Activated CD4-positive, alpha-beta memory T cell treated with anti-CD3 and anti-CD28 coated beads, Interleukin-2, amount 10 ng/mL, durations not matched to agents 7 days and 5 days (primary cell): Measurements from ENCODE around the gene F8. TPM values are rescaled to one million over a fixed set of nuclear protein-coding genes. Genes with fewer than 3 reads are reported as not detected.

ENCODE experiments used
- CTCF ChIA-PET: fragments of 350-600 bp; sonication (Branson Sonifier 250); formaldehyde crosslinking; loops from one replicate; lab custom pipeline; 2021; ENCODE audit warnings: antibody characterized with exemption, inconsistent platforms; lab: Charles Lee
- POLR2A ChIA-PET: fragments of 350-600 bp; sonication (Branson Sonifier 250); formaldehyde crosslinking; loops from one replicate; lab custom pipeline; 2021; ENCODE audit warnings: antibody characterized with exemption; lab: Charles Lee
- DNase-seq: peaks from one replicate; pipeline ENCODE4 v3.0.0-alpha.2; 2020
- H3K27ac Mint-ChIP-seq: one replicate; pipeline ENCODE4 v1.8.0; 2021; ENCODE audit warnings: mild to moderate bottlenecking, mixed read lengths
- H3K27me3 Mint-ChIP-seq: one replicate; pipeline ENCODE4 v1.8.0; 2021; ENCODE audit warnings: mixed read lengths
- H3K36me3 Mint-ChIP-seq: one replicate; pipeline ENCODE4 v1.8.0; 2021; ENCODE audit warnings: low read depth, mixed read lengths
- H3K4me1 Mint-ChIP-seq: one replicate; pipeline ENCODE4 v1.8.0; 2021; ENCODE audit warnings: mixed read lengths
- H3K4me3 Mint-ChIP-seq: one replicate; pipeline ENCODE4 v1.8.0; 2021; ENCODE audit warnings: mild to moderate bottlenecking, mixed read lengths
- H3K9me3 Mint-ChIP-seq: one replicate; pipeline ENCODE4 v1.8.0; 2021; ENCODE audit warnings: mixed read lengths
- total RNA-seq, 2 experiments: library from RNA; stranded (reverse); gene quantifications; one replicate each; pipeline ENCODE4 v1.2.3, GENCODE V29; 2021

The F8 gene
- total RNA-seq, result 10 to 100 TPM in 1 of 2 experiments, 1 to 10 TPM in 1; 8.9 to 10.2 TPM

DNA sequence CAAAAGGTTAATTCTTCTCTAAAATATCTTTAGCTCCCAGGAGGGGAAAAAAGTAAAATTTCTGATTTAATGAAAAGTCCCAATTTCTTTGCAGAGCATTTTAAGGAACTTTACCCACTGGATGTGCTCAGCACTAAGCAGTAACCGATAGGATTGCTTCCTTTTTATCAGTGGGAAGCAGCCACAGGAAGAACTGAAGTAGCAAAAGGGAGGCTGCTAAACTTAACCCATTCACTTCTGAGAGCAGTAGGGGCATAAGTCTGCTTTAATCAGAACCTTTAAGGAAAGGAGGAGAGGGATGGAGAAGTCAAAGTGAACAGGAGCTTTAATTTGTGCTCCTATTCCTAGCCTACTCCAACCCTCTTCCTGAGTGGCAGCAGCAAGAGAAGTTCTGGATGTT is at the start of gene F8:
TSS of gene F8 (minus strand) at position 139 of the 400 bp plus-strand sequence. CDS start 171 bp downstream, outside the sequence.
- H3K4me1 Mint-ChIP-seq, result peaks cover 4% of the 10 kb centered on the region
- POLR2A ChIA-PET, result no interaction called here

DNA sequence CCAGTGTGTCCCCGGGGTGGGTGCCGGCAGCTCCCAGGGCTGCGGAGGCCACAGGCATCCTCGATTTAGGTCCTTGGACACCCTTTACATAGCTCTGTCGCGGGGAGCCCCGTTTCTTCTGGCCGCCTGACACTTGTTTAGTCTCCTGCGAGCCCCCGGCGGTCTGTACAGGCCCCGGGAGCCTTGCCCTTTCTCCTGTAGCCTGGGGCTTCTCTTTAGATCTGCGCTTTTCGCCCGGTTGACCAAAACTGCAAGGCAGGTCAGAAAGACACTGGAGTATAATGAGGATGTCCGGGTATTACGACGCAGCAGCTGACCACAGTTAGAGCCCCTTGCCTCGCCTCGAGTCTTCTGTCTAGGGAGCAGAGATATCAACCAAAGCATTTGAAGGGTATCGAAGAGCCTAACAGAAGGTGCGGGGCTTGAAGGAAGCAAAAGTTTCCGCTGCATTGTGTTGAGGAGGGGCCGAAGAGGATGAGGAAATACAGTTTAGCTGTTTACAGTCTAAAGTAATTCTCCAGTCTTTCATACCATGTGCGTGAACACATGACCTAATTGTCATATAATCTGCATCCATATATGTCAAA is 49.3 kb upstream of the F8 start:
- Mint-ChIP-seq H3K27ac (peak overlapping the region; percentile 86), H3K4me3 (peak overlapping the region; percentile 90), H3K9me3 (no peaks in the 10 kb centered on the region), H3K27me3 (no peaks in the 10 kb centered on the region), H3K36me3 (peaks cover 35% of the 10 kb centered on the region), H3K4me1 (peaks cover 56% of the 10 kb centered on the region)
- DNase-seq, result no peak
- ChIA-PET CTCF (interaction anchor here (1.1 kb wide), 1 partner anchor 45 kb away, joined by 3 read pairs; the partner anchor contains the start of gene FUNDC2), POLR2A (interaction anchor here (1.4 to 3.1 kb wide), 4 partner anchors 16 to 145 kb away, joined by 4 to 13 read pairs (median 9); partner anchors contain the start of genes FUNDC2 and VBP1)

More for the DNA sequence above, at the start of gene F8:
- CTCF ChIA-PET, result interaction anchor here (1.4 kb wide), 1 partner anchor 34 kb away, joined by 4 read pairs; no protein-coding TSS in a partner anchor
- H3K36me3 Mint-ChIP-seq, result no peaks in the 10 kb centered on the region
- H3K27ac Mint-ChIP-seq, result no peak within 1 kb of the TSS
- H3K9me3 Mint-ChIP-seq, result no peaks in the 10 kb centered on the region
- H3K4me3 Mint-ChIP-seq, result no peak within 1 kb of the TSS
- no peak for DNase-seq
- H3K27me3 Mint-ChIP-seq, result peaks cover 9% of the 10 kb centered on the region

DNA sequence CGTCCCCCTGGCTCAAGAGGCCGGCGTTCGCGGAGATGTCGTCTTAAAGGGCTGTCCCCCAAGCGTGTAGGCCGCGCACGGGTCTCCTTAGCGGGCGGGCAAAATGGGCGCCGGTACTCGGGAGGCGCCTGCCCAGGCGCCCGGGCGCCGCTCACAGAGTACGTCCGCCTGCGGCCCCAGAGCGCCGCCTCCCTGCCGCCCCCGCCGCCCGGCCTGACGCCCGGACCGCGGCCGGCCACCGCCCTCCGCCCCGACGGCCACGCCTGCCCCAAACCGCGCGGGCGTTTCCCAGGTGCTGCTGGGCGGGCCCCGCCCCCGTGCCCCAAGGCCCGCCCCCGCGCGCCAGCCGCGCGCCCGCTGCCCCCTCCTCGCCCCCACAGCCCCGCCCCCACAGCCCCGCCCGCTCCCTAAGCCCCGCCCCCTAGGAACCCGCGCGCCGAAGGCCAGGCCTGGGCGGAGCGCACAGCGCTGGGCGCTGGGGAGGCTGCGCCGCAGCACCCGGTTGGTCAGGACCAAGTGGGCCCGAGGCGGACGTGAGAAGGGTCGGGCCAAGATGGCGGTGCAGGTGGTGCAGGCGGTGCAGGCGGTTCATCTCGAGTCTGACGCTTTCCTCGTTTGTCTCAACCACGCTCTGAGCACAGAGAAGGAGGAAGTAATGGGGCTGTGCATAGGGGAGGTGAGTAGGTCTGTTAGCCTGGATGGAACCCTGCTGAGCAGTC is 48.6 kb upstream of the F8 start, which contains the start of the genes BRCC3, CMC4 and MTCP1:
TSS of gene BRCC3 (plus strand) at position 534 of the 719 bp plus-strand sequence. CDS start at position 554, 20 bp downstream.
TSS of gene CMC4 (minus strand) at position 162 of the 719 bp plus-strand sequence. CDS start 7,113 bp downstream, outside the sequence.
TSS of gene MTCP1 (minus strand) at position 162 of the 719 bp plus-strand sequence. CDS start 5,126 bp downstream, outside the sequence.
- H3K4me3 Mint-ChIP-seq, result peak within 1 kb of the TSS; percentile 90
- H3K27ac Mint-ChIP-seq, result peak within 1 kb of the TSS; percentile 86
- H3K36me3 Mint-ChIP-seq, result peaks cover 35% of the 10 kb centered on the region
- POLR2A ChIA-PET, result interaction anchor here (1.4 to 3.1 kb wide), 4 partner anchors 15 to 145 kb away, joined by 4 to 13 read pairs (median 9); partner anchors contain the start of genes FUNDC2 and VBP1
- peaks cover 61% of the 10 kb centered on the region for H3K4me1 Mint-ChIP-seq
- CTCF ChIA-PET, result interaction anchor here (1.1 kb wide), 2 partner anchors 14 to 44 kb away, joined by 3 to 5 read pairs; partner anchors contain the start of gene FUNDC2
- no peaks in the 10 kb centered on the region for H3K27me3 Mint-ChIP-seq
- peak; percentile 83 for DNase-seq
- no peaks in the 10 kb centered on the region for H3K9me3 Mint-ChIP-seq

DNA sequence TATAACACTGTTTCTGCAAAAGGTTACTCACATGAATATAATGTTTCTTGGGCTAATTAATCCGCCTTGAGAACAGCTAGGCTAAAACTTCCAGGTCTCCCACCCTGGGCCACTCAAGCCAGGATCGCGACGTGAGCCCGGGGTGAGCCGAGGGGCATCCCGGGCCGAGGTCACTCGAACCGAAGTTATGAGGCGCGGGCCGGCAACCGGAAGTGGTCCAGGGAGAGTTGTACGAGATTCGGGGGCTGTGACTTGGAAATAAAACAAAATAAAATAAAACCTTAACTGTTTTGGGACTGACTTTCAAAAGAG is 48.1 kb upstream of the F8 start:
- H3K4me3 Mint-ChIP-seq, result peak overlapping the region; percentile 80
- H3K36me3 Mint-ChIP-seq, result peaks cover 34% of the 10 kb centered on the region
- H3K9me3 Mint-ChIP-seq, result no peaks in the 10 kb centered on the region
- H3K27me3 Mint-ChIP-seq, result no peaks in the 10 kb centered on the region
- DNase-seq, result no peak
- peaks cover 61% of the 10 kb centered on the region for H3K4me1 Mint-ChIP-seq
- H3K27ac Mint-ChIP-seq, result peak overlapping the region; percentile 86
- ChIA-PET CTCF (interaction anchor here (1.1 kb wide), 1 partner anchor 14 kb away, joined by 5 read pairs; no protein-coding TSS in a partner anchor), POLR2A (interaction anchor here (1.7 to 3.1 kb wide), 3 partner anchors 15 to 44 kb away, joined by 6 to 13 read pairs (median 12); partner anchors contain the start of gene FUNDC2)

DNA sequence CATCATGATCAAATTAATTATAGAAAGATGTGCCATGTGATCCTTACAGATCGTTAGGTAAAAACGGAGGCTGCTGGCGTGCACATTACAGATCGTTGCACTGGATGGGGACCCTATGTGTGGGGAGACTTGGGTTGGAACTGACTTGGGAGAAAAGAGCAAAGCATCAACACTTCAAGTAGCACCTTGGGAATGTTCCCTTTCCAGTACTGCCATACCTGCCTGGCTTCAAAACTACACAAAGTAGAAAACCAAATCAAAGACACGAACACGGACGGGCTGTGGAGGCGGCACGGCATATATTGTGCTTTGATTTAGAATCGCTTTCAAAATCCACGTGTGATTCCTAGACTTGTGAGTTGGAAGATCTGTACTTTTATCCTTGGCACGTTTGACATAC is 47.5 kb upstream of the F8 start:
- DNase-seq, result no peak
- H3K4me1 Mint-ChIP-seq, result peaks cover 59% of the 10 kb centered on the region
- peak overlapping the region; percentile 86 for H3K27ac Mint-ChIP-seq
- peaks cover 28% of the 10 kb centered on the region for H3K36me3 Mint-ChIP-seq
- H3K27me3 Mint-ChIP-seq, result no peaks in the 10 kb centered on the region
- ChIA-PET CTCF (interaction anchor here (1.0 to 1.1 kb wide), 2 partner anchors 12 to 13 kb away, joined by 3 to 5 read pairs; no protein-coding TSS in a partner anchor), POLR2A (interaction anchor here (1.7 to 3.1 kb wide), 3 partner anchors 14 to 43 kb away, joined by 6 to 13 read pairs (median 12); partner anchors contain the start of gene FUNDC2)
- H3K9me3 Mint-ChIP-seq, result no peaks in the 10 kb centered on the region
- peak overlapping the region; percentile 80 for H3K4me3 Mint-ChIP-seq

DNA sequence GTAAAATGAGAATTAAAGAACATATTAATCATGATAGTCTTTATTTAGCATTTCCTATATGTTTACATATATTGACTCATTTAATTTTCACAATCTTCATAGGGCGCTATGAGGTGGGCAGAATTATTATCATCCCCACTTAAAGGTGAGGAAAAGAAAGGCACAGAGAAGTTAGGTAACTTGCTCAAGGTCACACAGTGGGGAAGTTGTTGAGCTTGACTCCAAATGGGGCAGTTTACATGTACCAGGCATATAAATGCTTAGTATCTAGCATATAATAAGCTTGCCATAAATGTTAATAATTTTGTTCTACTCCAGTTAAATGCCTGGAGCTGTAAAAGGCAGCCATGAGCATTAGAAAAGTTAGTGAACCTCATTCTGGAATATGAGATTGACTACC is 46.9 kb upstream of the F8 start:
- H3K36me3 Mint-ChIP-seq, result peaks cover 27% of the 10 kb centered on the region
- CTCF ChIA-PET, result interaction anchor here (1.0 kb wide), 1 partner anchor 11 kb away, joined by 3 read pairs; no protein-coding TSS in a partner anchor
- peak overlapping the region; percentile 80 for H3K4me3 Mint-ChIP-seq
- H3K27me3 Mint-ChIP-seq, result no peaks in the 10 kb centered on the region
- POLR2A ChIA-PET, result interaction anchor here (3.1 kb wide), 1 partner anchor 14 kb away, joined by 13 read pairs; no protein-coding TSS in a partner anchor
- no peak for DNase-seq
- peaks cover 58% of the 10 kb centered on the region for H3K4me1 Mint-ChIP-seq
- H3K9me3 Mint-ChIP-seq, result no peaks in the 10 kb centered on the region
- no peak overlapping the region for H3K27ac Mint-ChIP-seq

DNA sequence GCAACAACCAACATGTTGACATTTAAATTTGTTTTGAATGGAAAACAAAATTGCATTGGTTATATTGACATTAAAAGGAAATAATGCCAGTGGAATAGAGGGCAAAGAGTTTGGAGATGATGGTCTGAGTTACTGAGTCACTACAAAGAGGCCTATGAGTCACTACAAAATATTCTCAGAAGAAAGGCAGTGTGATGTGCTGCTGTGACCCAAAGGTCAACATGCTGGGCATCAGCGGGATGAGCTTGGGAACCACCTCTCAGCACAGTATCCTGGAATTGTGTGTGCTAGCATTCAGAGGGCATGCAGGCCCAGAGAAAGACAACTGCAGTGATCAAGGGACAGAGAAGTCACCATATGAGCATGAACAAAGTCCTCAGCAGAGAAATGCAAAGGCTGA is 45.6 kb upstream of the F8 start:
- H3K27me3 Mint-ChIP-seq, result no peaks in the 10 kb centered on the region

DNA sequence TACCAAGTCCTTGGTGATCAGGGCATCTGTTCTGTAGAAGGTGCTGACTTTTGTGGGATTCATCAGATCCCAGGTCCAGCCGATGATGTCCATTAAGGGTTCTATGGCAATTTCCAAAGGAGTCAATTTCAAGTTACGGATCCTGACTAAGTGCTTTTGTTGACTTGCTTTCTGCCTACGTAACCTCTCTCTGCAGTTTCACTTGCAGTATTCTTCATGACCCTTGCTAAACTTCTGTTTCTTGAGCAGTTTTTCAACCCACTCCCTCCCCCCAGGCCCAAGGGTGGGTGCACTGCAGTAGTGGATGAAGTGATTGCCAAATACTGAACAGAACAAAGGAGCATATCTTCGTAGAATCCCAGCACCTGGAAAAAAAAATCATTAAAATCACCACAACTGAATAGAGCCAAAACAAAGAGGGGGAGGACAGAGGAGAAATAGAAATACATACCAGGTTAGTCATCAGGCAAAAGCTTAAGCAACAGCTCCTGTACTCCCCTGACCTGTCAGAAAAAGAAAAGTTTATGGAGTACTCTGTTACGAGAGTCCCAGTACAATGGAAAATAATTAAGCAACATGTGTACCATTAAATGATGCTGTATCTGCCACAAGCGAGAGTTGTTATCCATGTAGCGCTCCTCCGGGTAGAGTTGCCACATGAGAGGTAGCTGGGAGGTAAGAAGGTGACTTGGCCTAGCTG is 42.7 kb upstream of the F8 start:
- Mint-ChIP-seq H3K27me3 (no peaks in the 10 kb centered on the region), H3K9me3 (no peaks in the 10 kb centered on the region), H3K4me3 (no peak overlapping the region), H3K36me3 (peaks cover 6% of the 10 kb centered on the region), H3K4me1 (peaks cover 36% of the 10 kb centered on the region), H3K27ac (no peak overlapping the region)
- no peak for DNase-seq
- ChIA-PET POLR2A (no interaction called here), CTCF (interaction anchor here (0.8 kb wide), 1 partner anchor 147 kb away, joined by 3 read pairs; no protein-coding TSS in a partner anchor)

More for the DNA sequence above, 45.6 kb upstream of the F8 start:
- POLR2A ChIA-PET, result no interaction called here
- Mint-ChIP-seq H3K4me3 (peak overlapping the region; percentile 34), H3K4me1 (peaks cover 46% of the 10 kb centered on the region), H3K27ac (no peak overlapping the region), H3K9me3 (no peaks in the 10 kb centered on the region), H3K36me3 (peaks cover 15% of the 10 kb centered on the region)
- DNase-seq, result no peak
- CTCF ChIA-PET, result interaction anchor here (0.6 kb wide), 1 partner anchor 11 kb away, joined by 3 read pairs; no protein-coding TSS in a partner anchor

DNA sequence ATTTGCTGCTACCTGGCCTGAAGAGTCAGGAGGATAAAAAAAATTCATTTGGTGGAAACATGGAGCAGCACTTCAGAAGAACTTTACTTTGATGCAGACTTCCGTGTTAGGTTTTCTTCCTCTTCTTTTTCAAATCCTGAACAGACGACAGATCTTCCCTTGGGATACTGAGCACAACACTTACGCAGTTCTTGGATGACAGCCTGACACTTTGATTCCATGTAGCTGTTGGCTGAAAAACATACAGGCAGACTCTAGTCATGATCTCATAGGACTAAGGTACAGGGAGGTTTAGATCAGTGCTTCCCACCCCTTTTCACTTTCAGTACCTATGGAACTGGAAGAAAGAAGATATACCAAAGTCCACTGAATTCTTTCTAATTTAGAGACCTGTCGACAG is 39.2 kb upstream of the F8 start:
- CTCF ChIA-PET, result interaction anchor here (1.4 kb wide), 1 partner anchor 13 kb away, joined by 3 read pairs; no protein-coding TSS in a partner anchor
- Mint-ChIP-seq H3K9me3 (no peaks in the 10 kb centered on the region), H3K36me3 (peaks cover 6% of the 10 kb centered on the region), H3K4me1 (peaks cover 18% of the 10 kb centered on the region), H3K27me3 (no peaks in the 10 kb centered on the region), H3K4me3 (no peak overlapping the region), H3K27ac (no peak overlapping the region)
- POLR2A ChIA-PET, result interaction anchor here (1.7 kb wide), 1 partner anchor 35 kb away, joined by 4 read pairs; the partner anchor contains the start of gene FUNDC2
- no peak for DNase-seq

DNA sequence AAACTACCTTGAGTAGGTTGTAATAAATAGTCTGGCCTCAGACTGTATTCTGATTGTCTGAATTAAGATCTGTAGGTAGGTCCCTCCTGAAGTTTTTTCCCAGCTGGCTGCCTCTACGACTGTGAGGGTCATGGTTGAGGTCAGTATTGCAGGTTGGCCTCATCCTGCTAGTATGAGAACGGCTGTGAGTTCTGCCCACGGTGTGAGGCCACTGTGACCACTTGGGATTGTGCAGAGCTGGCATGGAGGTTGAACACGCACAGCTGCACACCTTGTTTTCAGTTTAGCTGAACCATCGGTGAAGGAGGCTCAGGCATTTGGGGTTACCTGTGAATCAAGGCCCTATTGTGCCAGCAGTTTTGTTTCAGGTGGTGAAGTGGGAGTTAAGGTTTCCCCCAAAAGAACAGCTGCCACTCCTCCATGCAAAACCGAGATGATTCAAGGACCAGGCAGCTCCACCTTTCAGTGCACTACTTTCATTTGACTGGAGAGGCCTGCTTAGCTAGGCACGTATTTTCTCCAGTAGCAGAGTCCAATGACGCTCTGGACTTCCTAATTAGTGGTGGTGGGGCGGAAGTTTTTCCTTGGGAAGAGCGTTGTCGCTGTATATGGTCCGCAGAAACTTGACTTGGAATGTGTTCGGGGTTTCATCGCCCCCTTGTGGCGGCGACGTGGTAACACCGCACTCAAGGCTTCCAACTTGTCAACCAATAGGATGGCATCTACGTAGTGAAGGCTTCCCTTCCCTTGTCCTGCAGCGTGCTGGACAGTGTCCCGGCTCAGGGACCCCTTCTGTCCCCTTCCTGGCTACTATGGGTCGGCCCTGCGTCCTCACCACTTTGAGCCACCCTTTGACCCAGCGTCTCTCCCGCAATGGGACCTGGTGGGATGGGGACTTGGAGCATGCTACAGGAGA is 34.6 kb upstream of the F8 start:
- Mint-ChIP-seq H3K9me3 (no peaks in the 10 kb centered on the region), H3K27ac (peak overlapping the region; percentile 67), H3K4me3 (peak overlapping the region; percentile 59), H3K36me3 (peaks cover 19% of the 10 kb centered on the region), H3K4me1 (peaks cover 35% of the 10 kb centered on the region), H3K27me3 (no peaks in the 10 kb centered on the region)
- ChIA-PET CTCF (interaction anchor here (0.6 to 3.4 kb wide), 17 partner anchors 8 to 139 kb away, joined by 3 to 23 read pairs (median 5); partner anchors contain the start of genes CMC4, F8, FUNDC2 and MTCP1), POLR2A (interaction anchor here (0.8 to 3.1 kb wide), 5 partner anchors 13 to 160 kb away, joined by 3 to 13 read pairs (median 4); partner anchors contain the start of genes BRCC3, CMC4, FUNDC2 and MTCP1)
- peak; percentile 57 for DNase-seq

DNA sequence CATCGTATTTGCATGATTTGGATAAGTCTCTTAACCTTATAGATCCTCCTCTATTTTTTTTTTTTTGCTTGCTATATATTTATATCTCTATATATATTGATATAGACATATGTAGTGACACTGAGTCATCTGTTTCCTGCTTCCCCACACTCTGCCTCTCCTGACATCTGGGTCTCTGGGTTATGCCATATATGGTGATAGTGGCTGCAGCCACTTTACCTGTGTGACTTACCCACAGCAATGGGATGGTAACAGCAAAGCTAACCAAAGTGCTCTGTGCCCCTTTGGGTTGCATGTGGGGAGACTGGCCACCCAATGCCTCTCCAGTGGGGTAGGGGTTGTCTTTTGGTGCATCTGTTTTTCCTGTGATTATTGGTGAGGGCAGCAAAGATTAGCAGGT is 33.9 kb upstream of the F8 start:
- Mint-ChIP-seq H3K4me3 (no peak overlapping the region), H3K27ac (peak overlapping the region; percentile 67), H3K4me1 (peaks cover 35% of the 10 kb centered on the region), H3K36me3 (peaks cover 19% of the 10 kb centered on the region), H3K27me3 (no peaks in the 10 kb centered on the region), H3K9me3 (no peaks in the 10 kb centered on the region)
- CTCF ChIA-PET, result interaction anchor here (0.6 to 3.4 kb wide), 16 partner anchors 8 to 139 kb away, joined by 3 to 23 read pairs (median 4); partner anchors contain the start of genes CMC4, F8, FUNDC2 and MTCP1
- peak; percentile 17 for DNase-seq
- POLR2A ChIA-PET, result interaction anchor here (0.8 to 3.1 kb wide), 4 partner anchors 12 to 76 kb away, joined by 3 to 13 read pairs (median 4); partner anchors contain the start of genes BRCC3, CMC4, FUNDC2 and MTCP1
